Keratinocyte (primary cell): ENCODE data around the gene FSD2.
"Not testable (repeated sequence)": the region's sequence is repeated elsewhere in the genome, so short reads cannot be mapped to it uniquely, and the experiment has no call there.

Source experiments
- EZH2 ChIP-seq: IDR thresholded peaks from one replicate; pipeline ENCODE4 v1.6.1; 2012; ENCODE audit warnings: inconsistent platforms, mild to moderate bottlenecking, low read length, moderate library complexity
- TF ChIP-seq, protein P1 (sequence below), 3 experiments: IDR thresholded peaks in 1 of 3; conservative IDR thresholded peaks in 1 of 3; optimal IDR thresholded peaks in 1 of 3; 2 replicates in 2 of 3; 3 replicates in 1 of 3; pipeline versions ENCODE3 to v1.5.1; 2011; ENCODE audit warnings: low read length in 3 of 3, mild to moderate bottlenecking in 3 of 3, moderate library complexity in 2 of 3, control low read depth in 1 of 3, inconsistent platforms in 1 of 3; ENCODE audit not compliant: insufficient read depth in 2 of 3; ENCODE audit errors: extremely low read depth in 1 of 3

DNA sequence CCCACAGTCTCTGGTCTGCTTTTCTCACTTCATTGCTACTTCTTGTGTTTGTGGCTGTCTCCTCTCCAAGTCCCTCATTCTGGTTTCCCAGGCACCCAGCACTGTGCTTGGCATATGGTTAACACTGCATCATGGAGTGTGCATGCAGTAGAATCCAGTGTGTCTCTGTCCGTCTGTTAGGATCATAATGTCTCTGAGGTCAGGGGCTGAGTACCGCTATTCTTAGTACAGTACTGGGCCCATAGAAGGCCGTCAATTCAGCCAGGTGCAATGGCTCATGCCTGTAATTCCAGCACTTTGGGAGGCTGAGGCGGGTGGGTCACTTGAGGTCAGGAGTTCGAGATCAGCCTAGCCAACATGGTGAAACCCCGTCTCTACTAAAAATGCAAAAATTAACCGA, 39.7 kb downstream of the FSD2 start:
- TF ChIP-seq, protein P1, sequence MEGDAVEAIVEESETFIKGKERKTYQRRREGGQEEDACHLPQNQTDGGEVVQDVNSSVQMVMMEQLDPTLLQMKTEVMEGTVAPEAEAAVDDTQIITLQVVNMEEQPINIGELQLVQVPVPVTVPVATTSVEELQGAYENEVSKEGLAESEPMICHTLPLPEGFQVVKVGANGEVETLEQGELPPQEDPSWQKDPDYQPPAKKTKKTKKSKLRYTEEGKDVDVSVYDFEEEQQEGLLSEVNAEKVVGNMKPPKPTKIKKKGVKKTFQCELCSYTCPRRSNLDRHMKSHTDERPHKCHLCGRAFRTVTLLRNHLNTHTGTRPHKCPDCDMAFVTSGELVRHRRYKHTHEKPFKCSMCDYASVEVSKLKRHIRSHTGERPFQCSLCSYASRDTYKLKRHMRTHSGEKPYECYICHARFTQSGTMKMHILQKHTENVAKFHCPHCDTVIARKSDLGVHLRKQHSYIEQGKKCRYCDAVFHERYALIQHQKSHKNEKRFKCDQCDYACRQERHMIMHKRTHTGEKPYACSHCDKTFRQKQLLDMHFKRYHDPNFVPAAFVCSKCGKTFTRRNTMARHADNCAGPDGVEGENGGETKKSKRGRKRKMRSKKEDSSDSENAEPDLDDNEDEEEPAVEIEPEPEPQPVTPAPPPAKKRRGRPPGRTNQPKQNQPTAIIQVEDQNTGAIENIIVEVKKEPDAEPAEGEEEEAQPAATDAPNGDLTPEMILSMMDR (optimal IDR thresholded peaks at IDR 0.05 in 1 of 3, IDR thresholded peaks at IDR 0.05 in 1 of 3, conservative IDR thresholded peaks at IDR 0.05 in 1 of 3; ENCODE audit: extremely low read depth in 1 of 3, insufficient read depth in 2 of 3, low read length in 3 of 3) = not testable (repeated sequence)
- TF ChIP-seq EZH2 = not testable (repeated sequence)
